EL (cell line): Measurements from ENCODE around the gene AOC2.
"Not testable (repeated sequence)": the region's sequence is repeated elsewhere in the genome, so short reads cannot be mapped to it uniquely, and the experiment has no call there.

Source experiments
- DNase-seq: peaks from one replicate; pipeline ENCODE4 v3.0.0-alpha.2; 2016

Gene AOC2

GRCh38 chr17:42832934-42833766 lies 11.2 kb upstream of the AOC2 start, which contains the start of gene PSME3:
PSME3 (plus strand) TSS chr17:42833397; CDS start chr17:42833632, 235 bp downstream.
- DNase-seq = peak; percentile 92

- no peak for DNase-seq
These were observed 10.5 kb upstream of the AOC2 start for GRCh38 chr17:42833767-42834422.

GRCh38 chr17:42835732-42836131 lies 8.6 kb upstream of the AOC2 start:
- no peak for DNase-seq

GRCh38 chr17:42841975-42842685 lies 2.2 kb upstream of the AOC2 start:
- DNase-seq = no peak

- DNase-seq = peak; percentile 62
These were observed 934 bp upstream of the AOC2 start for GRCh38 chr17:42843358-42843934.

- DNase-seq = no peak
These were observed 578 bp downstream of the AOC2 start for GRCh38 chr17:42844761-42845555.

GRCh38 chr17:42845556-42845917 lies 1.2 kb downstream of the AOC2 start:
- DNase-seq = no peak

- DNase-seq = no peak
These were observed 1.7 kb downstream of the AOC2 start for GRCh38 chr17:42845918-42846593.

GRCh38 chr17:42846594-42847280 lies 2.4 kb downstream of the AOC2 start:
- DNase-seq = no peak

GRCh38 chr17:42848093-42848492 lies 3.7 kb downstream of the AOC2 start:
- no peak for DNase-seq

- DNase-seq = no peak
These were observed 4.7 kb downstream of the AOC2 start for GRCh38 chr17:42849031-42849430.

- DNase-seq = no peak
These were observed 5.2 kb downstream of the AOC2 start for GRCh38 chr17:42849451-42850181.

GRCh38 chr17:42850954-42851353 lies 6.6 kb downstream of the AOC2 start, which contains the start of gene AOC3:
AOC3 (plus strand) TSS chr17:42851199; CDS start chr17:42851344, 145 bp downstream.
- DNase-seq = no peak

- DNase-seq = not testable (repeated sequence)
These were observed 7.2 kb downstream of the AOC2 start for GRCh38 chr17:42851371-42852240.

GRCh38 chr17:42852351-42852750 lies 8.0 kb downstream of the AOC2 start:
- DNase-seq = no peak

- no peak for DNase-seq
These were observed 8.6 kb downstream of the AOC2 start for GRCh38 chr17:42853004-42853403.

GRCh38 chr17:42853597-42853967 lies 9.2 kb downstream of the AOC2 start:
- DNase-seq = no peak

GRCh38 chr17:42853968-42854790 lies 9.8 kb downstream of the AOC2 start:
- DNase-seq = no peak
